HEK293 (cell line): ENCODE data around the gene FXR1.

Experiments
- BCL11B ChIP-seq: fragments of 450-650 bp; formaldehyde crosslinking; IDR thresholded peaks from 2 replicates; pipeline ENCODE4 v1.5.1; 2016; ENCODE audit warnings: low read depth, missing biosample characterization, missing genetic modification characterization
- KLF7 ChIP-seq: fragments of 450-650 bp; formaldehyde crosslinking; IDR thresholded peaks from 2 replicates; pipeline ENCODE4 v1.5.1; 2016; ENCODE audit warnings: missing biosample characterization, missing genetic modification characterization, borderline replicate concordance
- MEIS1 ChIP-seq: sonication (generic); formaldehyde crosslinking; IDR thresholded peaks from 2 replicates; pipeline ENCODE4 v1.8.1; 2022; ENCODE audit warnings: missing genetic modification reagents, mild to moderate bottlenecking, borderline replicate concordance
- MZF1 ChIP-seq: fragments of 450-650 bp; formaldehyde crosslinking; IDR thresholded peaks from 2 replicates; pipeline ENCODE4 v1.5.1; 2017; ENCODE audit warnings: missing biosample characterization, missing genetic modification characterization, borderline replicate concordance
- SCRT2 ChIP-seq: fragments of 450-650 bp; formaldehyde crosslinking; IDR thresholded peaks from 2 replicates; pipeline ENCODE4 v1.5.1; 2016; ENCODE audit warnings: missing biosample characterization, missing genetic modification characterization
- TCF7L2 ChIP-seq: IDR thresholded peaks from 2 replicates; pipeline ENCODE4 v1.6.1; 2011; ENCODE audit warnings: low read depth, mild to moderate bottlenecking, inconsistent platforms, low read length, moderate library complexity, borderline replicate concordance
- ZFP3 ChIP-seq: fragments of 450-650 bp; formaldehyde crosslinking; IDR thresholded peaks from 2 replicates; pipeline ENCODE4 v1.5.1; 2016; ENCODE audit warnings: low read depth, missing biosample characterization, missing genetic modification characterization
- ZFP37 ChIP-seq: fragments of 450-650 bp; formaldehyde crosslinking; IDR thresholded peaks from 2 replicates; pipeline ENCODE4 v1.5.1; 2016; ENCODE audit warnings: missing biosample characterization, missing genetic modification characterization
- ZNF10 ChIP-seq: fragments of 450-650 bp; formaldehyde crosslinking; IDR thresholded peaks from 2 replicates; pipeline ENCODE4 v1.5.1; 2017; ENCODE audit warnings: missing biosample characterization, missing genetic modification characterization
- ZNF133 ChIP-seq: fragments of 450-650 bp; formaldehyde crosslinking; IDR thresholded peaks from 2 replicates; pipeline ENCODE4 v1.5.1; 2016; ENCODE audit warnings: missing biosample characterization, missing genetic modification characterization
- ZNF184 ChIP-seq: fragments of 450-650 bp; IDR thresholded peaks from 2 replicates; pipeline ENCODE4 v1.5.1; 2018; ENCODE audit warnings: missing biosample characterization, mild to moderate bottlenecking, missing genetic modification characterization
- ZNF202 ChIP-seq: fragments of 450-650 bp; formaldehyde crosslinking; IDR thresholded peaks from 2 replicates; pipeline ENCODE4 v1.5.1; 2016; ENCODE audit warnings: missing biosample characterization, missing genetic modification characterization, borderline replicate concordance
- ZNF211 ChIP-seq: fragments of 450-650 bp; formaldehyde crosslinking; IDR thresholded peaks from 2 replicates; pipeline ENCODE4 v1.5.1; 2016; ENCODE audit warnings: low read depth, missing biosample characterization, missing genetic modification characterization
- ZNF214 ChIP-seq: fragments of 450-650 bp; formaldehyde crosslinking; IDR thresholded peaks from 2 replicates; pipeline ENCODE4 v1.5.1; 2017; ENCODE audit warnings: missing biosample characterization, mild to moderate bottlenecking, missing genetic modification characterization, borderline replicate concordance
- ZNF248 ChIP-seq: fragments of 450-650 bp; formaldehyde crosslinking; IDR thresholded peaks from 2 replicates; pipeline ENCODE4 v1.5.1; 2017; ENCODE audit warnings: missing biosample characterization, missing genetic modification characterization
- ZNF280C ChIP-seq: fragments of 450-650 bp; formaldehyde crosslinking; IDR thresholded peaks from 2 replicates; pipeline ENCODE4 v1.5.1; 2016; ENCODE audit warnings: missing biosample characterization, missing genetic modification characterization
- ZNF311 ChIP-seq: fragments of 450-650 bp; formaldehyde crosslinking; IDR thresholded peaks from 2 replicates; pipeline ENCODE4 v1.5.1; 2017; ENCODE audit warnings: missing biosample characterization, missing genetic modification characterization, borderline replicate concordance
- ZNF518A ChIP-seq: fragments of 450-650 bp; formaldehyde crosslinking; conservative IDR thresholded peaks from 2 replicates; pipeline ENCODE4 v1.5.1; 2016; ENCODE audit warnings: low read depth, missing biosample characterization, missing genetic modification characterization
- ZNF544 ChIP-seq: fragments of 450-650 bp; formaldehyde crosslinking; IDR thresholded peaks from 2 replicates; pipeline ENCODE4 v1.5.0; 2017; ENCODE audit warnings: missing biosample characterization, missing genetic modification characterization
- ZNF558 ChIP-seq: fragments of 450-650 bp; formaldehyde crosslinking; IDR thresholded peaks from 2 replicates; pipeline ENCODE4 v1.5.1; 2016; ENCODE audit warnings: missing biosample characterization, missing genetic modification characterization
- ZNF571 ChIP-seq: fragments of 450-650 bp; formaldehyde crosslinking; IDR thresholded peaks from 2 replicates; pipeline ENCODE4 v1.5.0; 2017; ENCODE audit warnings: missing biosample characterization, missing genetic modification characterization
- ZNF704 ChIP-seq: fragments of 450-650 bp; formaldehyde crosslinking; IDR thresholded peaks from 2 replicates; pipeline ENCODE4 v1.5.1; 2016; ENCODE audit warnings: missing biosample characterization, missing genetic modification characterization
- ZNF76 ChIP-seq: fragments of 450-650 bp; formaldehyde crosslinking; IDR thresholded peaks from 2 replicates; pipeline ENCODE4; 2016; ENCODE audit warnings: low read depth, missing biosample characterization, missing genetic modification characterization, borderline replicate concordance
- ZNF768 ChIP-seq: fragments of 450-650 bp; formaldehyde crosslinking; IDR thresholded peaks from 2 replicates; pipeline ENCODE4 v1.5.1; 2018; ENCODE audit warnings: missing biosample characterization, mild to moderate bottlenecking, missing genetic modification characterization
- ZNF837 ChIP-seq: fragments of 450-650 bp; formaldehyde crosslinking; IDR thresholded peaks from 2 replicates; pipeline ENCODE4 v1.5.1; 2016; ENCODE audit warnings: missing biosample characterization, missing genetic modification characterization
- ZSCAN4 ChIP-seq: fragments of 450-650 bp; formaldehyde crosslinking; IDR thresholded peaks from 2 replicates; pipeline ENCODE4 v1.5.1; 2017; ENCODE audit warnings: missing biosample characterization, missing genetic modification characterization
- ZSCAN5A ChIP-seq: fragments of 450-650 bp; formaldehyde crosslinking; IDR thresholded peaks from 2 replicates; pipeline ENCODE4 v1.5.1; 2016; ENCODE audit warnings: missing biosample characterization, missing genetic modification characterization

The FXR1 gene

GRCh38 chr3:180989291-180990163, 77.1 kb downstream of the FXR1 start, which contains the start of gene DNAJC19 (continued):
- TF ChIP-seq ZNF10 (tag by site-specific recombination), result no peak
- TF ChIP-seq ZNF704, result no peak
- TF ChIP-seq ZNF202 (tag by site-specific recombination), result no peak
- TF ChIP-seq ZNF76 (tag by site-specific recombination), result peak; percentile 34; the same call in 1 of the 2 replicates
- TF ChIP-seq ZNF518A (tag by site-specific recombination), result peak; percentile 48; the same call in 1 of the 2 replicates
- TF ChIP-seq MEIS1 (CRISPR knock-in tag), result no peak
- TF ChIP-seq MZF1 (tag by site-specific recombination), result no peak
- no peak for TF ChIP-seq ZNF133 (tag by site-specific recombination)
- peak; percentile 87 for TF ChIP-seq SCRT2 (tag by site-specific recombination)
- no peak for TF ChIP-seq ZNF311 (tag by site-specific recombination)
- TF ChIP-seq ZNF544 (tag by site-specific recombination), result no peak
- no peak for TF ChIP-seq TCF7L2
- no peak for TF ChIP-seq ZNF184
- TF ChIP-seq ZNF211 (tag by site-specific recombination), result no peak
- no peak for TF ChIP-seq ZSCAN5A (tag by site-specific recombination)
- TF ChIP-seq ZNF280C (tag by site-specific recombination), result no peak
- TF ChIP-seq ZNF571 (tag by site-specific recombination), result no peak
- no peak for TF ChIP-seq ZNF837 (tag by site-specific recombination)
- no peak for TF ChIP-seq KLF7 (tag by site-specific recombination)
- no peak for TF ChIP-seq ZSCAN4 (tag by site-specific recombination)
- no peak for TF ChIP-seq ZNF558 (tag by site-specific recombination)
- TF ChIP-seq BCL11B, result no peak
- no peak for TF ChIP-seq ZFP3 (tag by site-specific recombination)
- TF ChIP-seq ZFP37, result peak; percentile 79; the same call in 1 of the 2 replicates
- TF ChIP-seq ZNF768 (tag by site-specific recombination), result no peak
- TF ChIP-seq ZNF248, result no peak
- TF ChIP-seq ZNF214 (tag by site-specific recombination), result no peak
